GM13976 (cell line): ENCODE results near the gene PREX1.

ENCODE experiments used
- DNase-seq: peaks from one replicate; pipeline ENCODE4 v3.0.0; 2012; ENCODE audit warnings: low spot score
- CTCF ChIP-seq: IDR thresholded peaks from 2 replicates; pipeline ENCODE4 v1.5.1; 2012; ENCODE audit warnings: borderline replicate concordance, mild to moderate bottlenecking; ENCODE audit not compliant: insufficient read depth; ENCODE audit errors: extremely low read depth, missing control alignments, control extremely low read depth
- in situ Hi-C: fragments of 300-500 bp; cut with MboI; formaldehyde crosslinking; loops from one replicate; pipeline ENCODE4 v1.12.0; 2022; ENCODE audit warnings: low sequenced_read_pairs, mixed read lengths, inconsistent platforms; ENCODE audit not compliant: unreplicated experiment

Gene PREX1

GRCh38 chr20:48826069-48826468 is 1.7 kb downstream of the PREX1 start:
- in situ Hi-C loops = no loop called here
- TF ChIP-seq CTCF = no peak
- no peak for DNase-seq

- no peak for TF ChIP-seq CTCF
- in situ Hi-C loops = no loop called here
- DNase-seq = no peak
Observed at GRCh38 chr20:48825566-48825920, 2.3 kb downstream of the PREX1 start.

- TF ChIP-seq CTCF = no peak
- in situ Hi-C loops = no loop called here
- DNase-seq = no peak
Observed at GRCh38 chr20:48824830-48825565, 2.8 kb downstream of the PREX1 start.

- peak; percentile 81 for DNase-seq
- TF ChIP-seq CTCF = no peak
- in situ Hi-C loops = no loop called here
Observed at GRCh38 chr20:48823960-48824498, 3.8 kb downstream of the PREX1 start.

GRCh38 chr20:48823476-48823875 is 4.3 kb downstream of the PREX1 start:
- TF ChIP-seq CTCF = no peak
- in situ Hi-C loops = no loop called here
- DNase-seq = no peak

GRCh38 chr20:48822879-48823385 is 4.9 kb downstream of the PREX1 start:
- DNase-seq = no peak
- no peak for TF ChIP-seq CTCF
- in situ Hi-C loops = no loop called here
